ENCODE data around the gene OR1I1. TPM values are rescaled to one million over a fixed set of nuclear protein-coding genes. Genes with fewer than 3 reads are reported as not detected.

OR1I1 gene
- total RNA-seq, 1 experiment from 2014 or later, result not detected

GRCh38 chr19:15047680-15048079 is 34.3 kb upstream of the OR1I1 start:
- DNase-seq, result no peak
- Histone ChIP-seq H3K79me2 (ENCODE audit: insufficient read depth, low read length) (no peaks in the 10 kb centered on the region), H3K4me2 (ENCODE audit: insufficient read depth, insufficient read length, low read length) (no peak overlapping the region), H2BK120ac (ENCODE audit: low read depth, low read length, poor library complexity, severe bottlenecking) (no peak overlapping the region), H3K23me2 (ENCODE audit: insufficient read length, low read depth, low read length, poor library complexity, severe bottlenecking) (no peaks in the 10 kb centered on the region), H3K79me1 (ENCODE audit: insufficient read depth, low read depth, low read length, poor library complexity, severe bottlenecking) (no peaks in the 10 kb centered on the region), H3K27me3 (ENCODE audit: insufficient read depth, low read length) (no peaks in the 10 kb centered on the region), H3K14ac (ENCODE audit: insufficient read depth, low read length) (no peak overlapping the region), H4K8ac (replicated peaks; ENCODE audit: insufficient read length, low read depth, low read length) (no peak overlapping the region), H4K91ac (ENCODE audit: insufficient read length, low read depth, low read length) (no peak overlapping the region), H3K9ac (ENCODE audit: extremely low read depth, insufficient read length, low read length) (no peak overlapping the region), H3K27ac (ENCODE audit: insufficient read length, low read depth, low read length) (no peak overlapping the region), H4K20me1 (ENCODE audit: control insufficient read depth, insufficient read depth, insufficient read length) (no peaks in the 10 kb centered on the region), H4K5ac (ENCODE audit: insufficient read length, low read depth, low read length) (no peak overlapping the region), H2AK5ac (ENCODE audit: insufficient read length, low read length) (no peak overlapping the region), H2BK20ac (ENCODE audit: low read depth, low read length, poor library complexity, severe bottlenecking) (no peak overlapping the region), H3K23ac (ENCODE audit: insufficient read length, low read depth, low read length) (no peak overlapping the region), H2BK15ac (ENCODE audit: low read depth, low read length) (no peak overlapping the region), H3T11ph (ENCODE audit: low read length) (no peak overlapping the region), H2BK5ac (ENCODE audit: insufficient read length, low read length) (no peak overlapping the region), H2AFZ (ENCODE audit: low read length) (no peak overlapping the region), H3K4me1 (ENCODE audit: insufficient read depth, low read length) (no peaks in the 10 kb centered on the region), H2BK12ac (ENCODE audit: insufficient read length, low read depth, low read length) (no peak overlapping the region), H3K4ac (ENCODE audit: low read depth, low read length) (no peak overlapping the region), H3K9me3 (ENCODE audit: control insufficient read depth, low read depth, low read length) (no peaks in the 10 kb centered on the region), H3K18ac (ENCODE audit: insufficient read length, low read depth, low read length) (no peak overlapping the region), H3K56ac (ENCODE audit: insufficient read length, low read depth, low read length) (no peak overlapping the region)
- peaks cover 0 to 34% (median 8%) of the 10 kb centered on the region in 3 experiments; a peak in 4 of 7 replicates for H3K36me3 Mint-ChIP-seq (ENCODE audit: insufficient read depth in 1 of 3, low read depth in 3 of 3)
- H3K4me1 Mint-ChIP-seq, result no peaks in the 10 kb centered on the region
- TF ChIP-seq CTCF (conservative IDR thresholded peaks at IDR 0.05), result no peak
- H3K9me3 Mint-ChIP-seq, result peaks cover 17 to 96% of the 10 kb centered on the region in 2 experiments
- WGBS (ENCODE audit: extremely low coverage, insufficient read length, low lambda C conversion rate), result no CpG with 5 or more reads among the region's 11 CpGs
- peaks cover 1% of the 10 kb centered on the region for H3K27me3 Mint-ChIP-seq (ENCODE audit: low read depth)
- no peak overlapping the region for H3K4me3 Mint-ChIP-seq
- H3K27ac Mint-ChIP-seq, result no peak overlapping the region
